GM12874 (cell line): ENCODE data around the gene TAMALIN.

Experiments
- TF ChIP-seq, protein P1 (sequence below): IDR thresholded peaks from 2 replicates; pipeline ENCODE4 v1.5.1; 2011; ENCODE audit warnings: low read depth, mild to moderate bottlenecking, control low read depth, low read length, moderate library complexity; ENCODE audit not compliant: insufficient read depth

TAMALIN gene

DNA sequence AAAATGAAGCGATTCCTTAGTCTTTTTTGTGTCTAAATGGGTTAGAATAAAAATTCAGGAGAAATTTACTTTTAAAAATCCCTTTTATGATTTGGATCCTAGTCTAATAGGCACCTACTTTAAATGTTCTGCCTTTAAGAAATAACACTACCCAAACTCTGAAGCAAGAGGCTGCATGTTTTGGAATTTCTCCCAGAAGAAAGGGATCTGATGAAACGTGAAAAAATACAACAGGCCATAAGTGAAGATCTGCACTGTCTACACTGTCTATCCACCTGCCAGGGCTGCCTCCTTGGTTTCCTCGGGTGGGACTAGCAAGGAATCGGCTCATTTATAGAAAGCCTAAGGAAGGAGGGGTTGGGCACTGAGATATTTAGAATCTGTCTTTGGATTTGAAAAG, 33.2 kb upstream of the TAMALIN start:
- TF ChIP-seq, protein P1, sequence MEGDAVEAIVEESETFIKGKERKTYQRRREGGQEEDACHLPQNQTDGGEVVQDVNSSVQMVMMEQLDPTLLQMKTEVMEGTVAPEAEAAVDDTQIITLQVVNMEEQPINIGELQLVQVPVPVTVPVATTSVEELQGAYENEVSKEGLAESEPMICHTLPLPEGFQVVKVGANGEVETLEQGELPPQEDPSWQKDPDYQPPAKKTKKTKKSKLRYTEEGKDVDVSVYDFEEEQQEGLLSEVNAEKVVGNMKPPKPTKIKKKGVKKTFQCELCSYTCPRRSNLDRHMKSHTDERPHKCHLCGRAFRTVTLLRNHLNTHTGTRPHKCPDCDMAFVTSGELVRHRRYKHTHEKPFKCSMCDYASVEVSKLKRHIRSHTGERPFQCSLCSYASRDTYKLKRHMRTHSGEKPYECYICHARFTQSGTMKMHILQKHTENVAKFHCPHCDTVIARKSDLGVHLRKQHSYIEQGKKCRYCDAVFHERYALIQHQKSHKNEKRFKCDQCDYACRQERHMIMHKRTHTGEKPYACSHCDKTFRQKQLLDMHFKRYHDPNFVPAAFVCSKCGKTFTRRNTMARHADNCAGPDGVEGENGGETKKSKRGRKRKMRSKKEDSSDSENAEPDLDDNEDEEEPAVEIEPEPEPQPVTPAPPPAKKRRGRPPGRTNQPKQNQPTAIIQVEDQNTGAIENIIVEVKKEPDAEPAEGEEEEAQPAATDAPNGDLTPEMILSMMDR = no peak

DNA sequence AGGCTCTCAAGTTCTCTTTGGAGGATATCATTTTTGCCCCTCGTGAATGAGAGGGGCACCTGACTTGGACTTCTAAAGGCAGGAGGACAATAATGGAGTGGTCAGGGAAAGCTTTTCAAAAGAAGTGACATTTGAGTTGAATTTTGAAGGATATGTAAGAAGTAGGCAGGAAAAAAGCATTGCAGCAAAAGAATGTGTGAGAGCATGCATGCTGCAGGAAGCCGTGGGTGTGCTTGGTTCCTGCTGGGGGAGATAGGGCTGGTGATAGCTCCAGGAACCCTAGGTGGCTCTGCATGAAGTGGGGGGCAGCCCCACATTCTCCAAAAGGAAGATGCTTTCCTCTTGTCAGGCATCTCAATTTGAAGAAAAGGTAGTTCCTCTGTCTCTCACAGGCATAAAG, 32.1 kb upstream of the TAMALIN start:
- TF ChIP-seq, protein P1 = no peak

DNA sequence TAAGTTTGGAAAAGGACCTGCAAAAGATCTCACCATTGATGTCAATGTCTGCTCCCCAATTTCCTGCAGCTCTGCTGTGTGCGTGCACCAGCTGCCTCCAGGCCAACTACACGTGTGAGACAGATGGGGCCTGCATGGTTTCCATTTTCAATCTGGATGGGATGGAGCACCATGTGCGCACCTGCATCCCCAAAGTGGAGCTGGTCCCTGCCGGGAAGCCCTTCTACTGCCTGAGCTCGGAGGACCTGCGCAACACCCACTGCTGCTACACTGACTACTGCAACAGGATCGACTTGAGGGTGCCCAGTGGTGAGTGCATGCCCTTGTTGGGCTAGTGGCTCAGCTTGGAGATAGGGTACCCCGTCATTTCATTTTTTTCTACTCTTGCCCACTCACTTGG, 31.6 kb upstream of the TAMALIN start:
- TF ChIP-seq, protein P1 = no peak

DNA sequence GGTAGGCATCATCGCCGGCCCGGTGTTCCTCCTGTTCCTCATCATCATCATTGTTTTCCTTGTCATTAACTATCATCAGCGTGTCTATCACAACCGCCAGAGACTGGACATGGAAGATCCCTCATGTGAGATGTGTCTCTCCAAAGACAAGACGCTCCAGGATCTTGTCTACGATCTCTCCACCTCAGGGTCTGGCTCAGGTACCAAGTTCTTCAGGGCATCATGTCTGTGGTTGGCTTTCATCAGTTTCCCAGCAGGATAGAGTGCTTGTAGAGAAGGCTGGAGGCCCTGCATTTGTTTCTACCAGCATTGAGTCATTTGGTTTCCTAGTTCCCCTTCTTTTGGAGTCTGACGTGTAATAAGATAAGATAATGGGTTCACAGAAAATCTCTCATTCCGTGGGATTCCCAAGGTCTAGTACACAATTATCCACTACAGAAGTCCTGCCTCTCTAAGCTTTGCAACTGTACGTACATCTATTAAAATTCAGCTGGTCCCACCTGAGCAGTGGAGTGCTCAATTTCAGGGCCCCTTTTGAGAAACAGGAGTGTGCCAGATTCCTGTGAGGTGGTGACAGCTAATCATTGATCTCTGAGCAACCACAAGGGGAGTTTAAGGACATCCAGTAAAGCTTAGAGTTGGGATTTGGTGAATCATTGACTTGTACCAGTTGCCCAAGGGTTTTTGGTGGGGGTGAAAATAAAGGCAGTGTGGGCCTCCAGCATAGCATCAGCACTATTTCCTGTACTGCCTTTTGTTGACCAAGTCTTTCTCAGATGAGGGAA, 30.2 kb upstream of the TAMALIN start:
- TF ChIP-seq, protein P1 = no peak

DNA sequence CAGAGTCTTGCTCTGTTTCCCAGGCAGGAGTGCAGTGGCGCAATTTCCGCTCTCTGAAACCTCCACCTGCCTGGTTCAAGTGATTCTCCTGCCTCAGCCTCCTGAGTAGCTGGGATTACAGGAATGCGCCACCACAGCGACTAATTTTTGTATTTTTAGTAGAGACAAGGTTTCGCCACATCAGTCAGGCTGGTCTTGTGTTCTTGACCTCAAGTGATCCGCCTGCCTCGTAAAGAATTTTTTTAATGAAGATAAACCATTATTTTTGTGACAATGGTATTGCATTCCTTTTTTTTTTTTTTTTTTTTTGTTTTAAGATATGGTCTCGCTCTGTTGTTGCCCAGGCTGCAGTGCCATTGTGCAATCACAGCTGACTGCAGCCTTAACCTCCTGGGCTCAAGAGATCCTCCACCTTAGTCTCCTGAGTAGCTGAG, 29.4 kb upstream of the TAMALIN start:
- TF ChIP-seq, protein P1 = no peak

DNA sequence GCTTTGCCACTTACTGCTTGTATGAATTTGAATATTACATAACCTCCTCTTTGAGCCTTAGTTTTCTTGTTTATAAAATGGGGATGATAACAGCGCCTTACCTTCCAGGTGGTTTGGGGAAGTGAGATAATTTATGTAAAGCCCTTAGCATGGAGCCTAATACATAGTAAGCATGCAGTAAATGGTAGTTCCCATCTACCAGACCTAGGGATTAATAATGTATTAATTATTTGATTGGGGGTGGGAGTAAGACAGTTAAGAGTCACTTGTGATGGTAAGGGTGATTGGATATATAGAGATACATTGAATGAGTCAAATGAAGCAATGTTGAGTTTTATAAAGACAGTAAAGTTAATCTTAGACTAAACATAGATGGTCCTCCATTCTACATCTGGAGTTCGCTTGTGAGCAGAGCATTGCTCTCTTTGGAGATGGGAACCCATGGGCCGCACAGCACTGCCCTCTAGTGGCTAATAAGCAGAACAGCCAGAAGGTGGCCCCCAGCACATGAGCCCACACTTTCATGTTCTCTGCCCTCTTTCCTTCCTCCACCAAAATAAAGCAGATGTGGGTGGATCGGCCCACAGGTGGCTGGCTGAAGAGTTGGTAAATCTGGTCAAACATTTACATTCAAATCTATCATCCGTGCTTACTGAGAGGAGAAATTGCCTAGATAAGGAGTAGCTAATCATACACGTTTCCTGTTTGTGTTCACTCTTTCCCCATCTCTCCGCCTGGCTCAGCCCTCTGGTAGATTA, 26.5 kb upstream of the TAMALIN start:
- TF ChIP-seq, protein P1 = peak; percentile 90

DNA sequence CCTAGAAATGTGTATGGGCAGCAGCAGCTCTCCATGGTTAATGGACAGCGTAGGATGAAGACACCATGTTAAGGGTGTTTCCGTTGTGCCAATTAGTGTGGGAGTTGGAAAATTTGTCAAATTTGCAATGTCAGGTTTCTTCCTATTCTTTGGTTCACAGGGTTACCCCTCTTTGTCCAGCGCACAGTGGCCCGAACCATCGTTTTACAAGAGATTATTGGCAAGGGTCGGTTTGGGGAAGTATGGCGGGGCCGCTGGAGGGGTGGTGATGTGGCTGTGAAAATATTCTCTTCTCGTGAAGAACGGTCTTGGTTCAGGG, 26.0 kb upstream of the TAMALIN start:
- TF ChIP-seq, protein P1 = no peak
